BLaER1 treated with 17β-estradiol and CSF1 and Interleukin-3, amounts not matched to agents 10 nM and 100 nM (cell line): ENCODE measurements around the gene MCTP2.

ENCODE experiments used
- H3K27ac ChIP-seq, 11 experiments: shearing (Covaris generic); formaldehyde crosslinking; 2 replicates each; pipeline ENCODE4 v1.8.1; 2022
- H3K27me3 ChIP-seq, 11 experiments: shearing (Covaris generic); formaldehyde crosslinking; 2 replicates each; pipeline ENCODE4 v1.8.1; 2022
- H3K36me3 ChIP-seq, 11 experiments: shearing (Covaris generic); formaldehyde crosslinking; 2 replicates each; pipeline ENCODE4 v1.8.1; 2022
- H3K4me1 ChIP-seq, 10 experiments: shearing (Covaris generic); formaldehyde crosslinking; 2 replicates each; pipeline ENCODE4 v1.8.1; 2022
- H3K4me2 ChIP-seq, 11 experiments: shearing (Covaris generic); formaldehyde crosslinking; 2 replicates each; pipeline ENCODE4 v1.8.1; 2022
- H3K4me3 ChIP-seq, 10 experiments: shearing (Covaris generic); formaldehyde crosslinking; 2 replicates each; pipeline ENCODE4 v1.8.1; 2022
- H3K9ac ChIP-seq, 11 experiments: shearing (Covaris generic); formaldehyde crosslinking; 2 replicates each; pipeline ENCODE4 v1.8.1; 2022
- H3K9me3 ChIP-seq, 11 experiments: shearing (Covaris generic); formaldehyde crosslinking; replicated peaks in 1 of 11; 2 replicates each; pipeline ENCODE4 v1.8.1; 2022
- H4K20me1 ChIP-seq, 11 experiments: shearing (Covaris generic); formaldehyde crosslinking; 2 replicates each; pipeline ENCODE4 v1.8.1; 2022
- Cebpa-rat ChIP-seq, 11 experiments: shearing (Covaris generic); IDR thresholded peaks; 2 replicates each; pipeline ENCODE4 v1.8.1; 2022

The MCTP2 gene

GRCh38 chr15:94416820-94417219 is 185.5 kb downstream of the MCTP2 start:
- H3K9me3 ChIP-seq: peaks cover 0 to 18% (median 12%) of the 10 kb centered on the region in 11 experiments; a peak in 14 of 22 replicates

GRCh38 chr15:94417501-94418293 is 186.3 kb downstream of the MCTP2 start:
- Histone ChIP-seq H4K20me1 (no peaks in the 10 kb centered on the region), H3K9ac (no peak overlapping the region), H3K9me3 (peaks cover 0 to 18% (median 12%) of the 10 kb centered on the region in 11 experiments; a peak in 14 of 22 replicates), H3K27me3 (no peaks in the 10 kb centered on the region; a peak in 1 of 22 replicates), H3K4me3 (no peak overlapping the region), H3K36me3 (no peaks in the 10 kb centered on the region), H3K4me2 (no peak overlapping the region), H3K27ac (no peak overlapping the region), H3K4me1 (no peaks in the 10 kb centered on the region)
- TF ChIP-seq Cebpa-rat (IDR thresholded peaks at IDR 0.05): no peak

More at GRCh38 chr15:94416820-94417219, 185.5 kb downstream of the MCTP2 start:
- Histone ChIP-seq H3K9ac (no peak overlapping the region), H3K4me1 (no peaks in the 10 kb centered on the region), H4K20me1 (no peaks in the 10 kb centered on the region), H3K36me3 (no peaks in the 10 kb centered on the region), H3K4me2 (no peak overlapping the region), H3K27me3 (no peaks in the 10 kb centered on the region; a peak in 1 of 22 replicates), H3K27ac (no peak overlapping the region), H3K4me3 (no peak overlapping the region)
- TF ChIP-seq Cebpa-rat (IDR thresholded peaks at IDR 0.05): no peak

- Histone ChIP-seq H3K4me3 (no peak overlapping the region), H3K27ac (no peak overlapping the region), H3K4me2 (no peak overlapping the region), H3K9ac (no peak overlapping the region), H3K9me3 (peaks cover 0 to 18% (median 12%) of the 10 kb centered on the region in 11 experiments; a peak in 14 of 22 replicates), H3K36me3 (no peaks in the 10 kb centered on the region), H3K4me1 (no peaks in the 10 kb centered on the region), H3K27me3 (no peaks in the 10 kb centered on the region), H4K20me1 (no peaks in the 10 kb centered on the region)
- TF ChIP-seq Cebpa-rat (IDR thresholded peaks at IDR 0.05): no peak
These were observed 190.3 kb downstream of the MCTP2 start for GRCh38 chr15:94421706-94422105.

GRCh38 chr15:94432279-94432678 is 200.9 kb downstream of the MCTP2 start:
- no peaks in the 10 kb centered on the region for H4K20me1 ChIP-seq
- no peak for TF ChIP-seq Cebpa-rat (IDR thresholded peaks at IDR 0.05)
- H3K9me3 ChIP-seq: peaks cover 0 to 7% (median 0%) of the 10 kb centered on the region in 11 experiments; a peak in 6 of 22 replicates
- H3K27me3 ChIP-seq: no peaks in the 10 kb centered on the region
- H3K4me3 ChIP-seq: no peak overlapping the region
- H3K27ac ChIP-seq: no peak overlapping the region
- H3K4me1 ChIP-seq: no peaks in the 10 kb centered on the region
- H3K4me2 ChIP-seq: no peak overlapping the region
- H3K36me3 ChIP-seq: no peaks in the 10 kb centered on the region
- H3K9ac ChIP-seq: no peak overlapping the region

- no peak overlapping the region for H3K4me3 ChIP-seq
- H3K9ac ChIP-seq: no peak overlapping the region
- H3K4me1 ChIP-seq: no peaks in the 10 kb centered on the region
- H3K9me3 ChIP-seq: no peaks in the 10 kb centered on the region
- no peaks in the 10 kb centered on the region for H3K27me3 ChIP-seq
- no peaks in the 10 kb centered on the region for H4K20me1 ChIP-seq
- H3K27ac ChIP-seq: no peak overlapping the region
- TF ChIP-seq Cebpa-rat (IDR thresholded peaks at IDR 0.05): no peak
- no peak overlapping the region for H3K4me2 ChIP-seq
- peaks cover 0 to 3% (median 0%) of the 10 kb centered on the region in 11 experiments; a peak in 1 of 22 replicates for H3K36me3 ChIP-seq
These were observed 207.8 kb downstream of the MCTP2 start for GRCh38 chr15:94439158-94439557.

- Histone ChIP-seq H3K36me3 (peaks cover 0 to 3% (median 0%) of the 10 kb centered on the region in 11 experiments; a peak in 1 of 22 replicates), H3K27me3 (no peaks in the 10 kb centered on the region), H3K4me3 (no peak overlapping the region), H4K20me1 (no peaks in the 10 kb centered on the region), H3K27ac (no peak overlapping the region), H3K4me2 (no peak overlapping the region), H3K4me1 (no peaks in the 10 kb centered on the region), H3K9ac (no peak overlapping the region), H3K9me3 (no peaks in the 10 kb centered on the region)
- TF ChIP-seq Cebpa-rat (IDR thresholded peaks at IDR 0.05): no peak
These were observed 210.4 kb downstream of the MCTP2 start for GRCh38 chr15:94441760-94442159.

GRCh38 chr15:94442480-94442879 is 211.1 kb downstream of the MCTP2 start:
- H3K4me1 ChIP-seq: no peaks in the 10 kb centered on the region

GRCh38 chr15:94443186-94443585 is 211.8 kb downstream of the MCTP2 start:
- H3K9ac ChIP-seq: no peak overlapping the region
- H3K36me3 ChIP-seq: peaks cover 0 to 3% (median 0%) of the 10 kb centered on the region in 11 experiments; a peak in 1 of 22 replicates
- no peak overlapping the region for H3K4me3 ChIP-seq
- H3K4me1 ChIP-seq: no peaks in the 10 kb centered on the region
- no peak overlapping the region for H3K27ac ChIP-seq
- no peaks in the 10 kb centered on the region for H3K9me3 ChIP-seq
- H3K27me3 ChIP-seq: no peaks in the 10 kb centered on the region
- H3K4me2 ChIP-seq: no peak overlapping the region
- H4K20me1 ChIP-seq: no peaks in the 10 kb centered on the region
- TF ChIP-seq Cebpa-rat (IDR thresholded peaks at IDR 0.05): no peak

More at GRCh38 chr15:94442480-94442879, 211.1 kb downstream of the MCTP2 start:
- TF ChIP-seq Cebpa-rat (IDR thresholded peaks at IDR 0.05): no peak
- H3K9ac ChIP-seq: no peak overlapping the region
- H4K20me1 ChIP-seq: no peaks in the 10 kb centered on the region
- peaks cover 0 to 3% (median 0%) of the 10 kb centered on the region in 11 experiments; a peak in 1 of 22 replicates for H3K36me3 ChIP-seq
- H3K9me3 ChIP-seq: no peaks in the 10 kb centered on the region
- no peaks in the 10 kb centered on the region for H3K27me3 ChIP-seq
- H3K4me3 ChIP-seq: no peak overlapping the region
- no peak overlapping the region for H3K4me2 ChIP-seq
- no peak overlapping the region for H3K27ac ChIP-seq

GRCh38 chr15:94445566-94446160 is 214.3 kb downstream of the MCTP2 start:
- Histone ChIP-seq H3K27ac (no peak overlapping the region), H3K27me3 (no peaks in the 10 kb centered on the region), H3K4me3 (no peak overlapping the region), H4K20me1 (no peaks in the 10 kb centered on the region), H3K9ac (no peak overlapping the region), H3K4me2 (no peak overlapping the region), H3K36me3 (no peaks in the 10 kb centered on the region; a peak in 1 of 22 replicates), H3K9me3 (no peaks in the 10 kb centered on the region), H3K4me1 (no peaks in the 10 kb centered on the region)
- TF ChIP-seq Cebpa-rat (IDR thresholded peaks at IDR 0.05): no peak
